Endometrial microvascular endothelial cells (primary cell): ENCODE results near the gene KCNT2. TPM values are rescaled to one million over a fixed set of nuclear protein-coding genes. Genes with fewer than 3 reads are reported as not detected.
"Not testable (repeated sequence)": the region's sequence is repeated elsewhere in the genome, so short reads cannot be mapped to it uniquely, and the experiment has no call there.

Source experiments
- in situ Hi-C: cut with HindIII; loops from 2 replicates; pipeline ENCODE4 v1.10.0; 2017; ENCODE audit warnings: low sequenced_read_pairs, low pct_unique_long_range_greater_than_20kb; ENCODE audit errors: inconsistent ontology term
- total RNA-seq: library from RNA; depleted of rRNA; stranded (reverse); fragments of >200 nt; gene quantifications from one replicate; pipeline ENCODE4 v1.2.3, GENCODE V29; 2015; ENCODE audit errors: inconsistent ontology term

KCNT2 gene
- total RNA-seq, result not detected

GRCh38 chr1:196608390-196609369 lies at the start of gene KCNT2:
KCNT2 (minus strand) TSS chr1:196608440; CDS start chr1:196608309, 131 bp downstream.
- in situ Hi-C loops, result no loop called here

GRCh38 chr1:196655494-196655893 lies 47.3 kb upstream of the KCNT2 start:
- in situ Hi-C loops, result loop anchor here (25.0 kb wide), 1 partner anchor 318 kb away; no protein-coding TSS in a partner anchor

GRCh38 chr1:196655071-196655470 lies 46.8 kb upstream of the KCNT2 start:
- in situ Hi-C loops, result loop anchor here (25.0 kb wide), 1 partner anchor 318 kb away; no protein-coding TSS in a partner anchor

- in situ Hi-C loops, result loop anchor here (25.0 kb wide), 1 partner anchor 317 kb away; no protein-coding TSS in a partner anchor
Measured at GRCh38 chr1:196654271-196654670, 46.0 kb upstream of the KCNT2 start.

- in situ Hi-C loops, result loop anchor here (25.0 kb wide), 1 partner anchor 314 kb away; no protein-coding TSS in a partner anchor
Measured at GRCh38 chr1:196651637-196652215, 43.5 kb upstream of the KCNT2 start, which contains the start of gene CFH. CFH (plus strand) TSS chr1:196652043; CDS start chr1:196652118, 75 bp downstream.

- in situ Hi-C loops, result loop anchor here (25.0 kb wide), 1 partner anchor 314 kb away; no protein-coding TSS in a partner anchor
Measured at GRCh38 chr1:196651079-196651478, 42.8 kb upstream of the KCNT2 start.

GRCh38 chr1:196650403-196650802 lies 42.2 kb upstream of the KCNT2 start:
- in situ Hi-C loops, result loop anchor here (25.0 kb wide), 1 partner anchor 313 kb away; no protein-coding TSS in a partner anchor

- in situ Hi-C loops, result loop anchor here (25.0 kb wide), 1 partner anchor 313 kb away; no protein-coding TSS in a partner anchor
Measured at GRCh38 chr1:196649990-196650389, 41.8 kb upstream of the KCNT2 start.

- in situ Hi-C loops, result no loop called here
Measured at GRCh38 chr1:196640976-196641375, 32.7 kb upstream of the KCNT2 start.

GRCh38 chr1:196639291-196639690 lies 31.1 kb upstream of the KCNT2 start:
- in situ Hi-C loops, result not testable (repeated sequence)

- in situ Hi-C loops, result no loop called here
Measured at GRCh38 chr1:196638466-196638865, 30.2 kb upstream of the KCNT2 start.

GRCh38 chr1:196637606-196638005 lies 29.4 kb upstream of the KCNT2 start:
- in situ Hi-C loops, result no loop called here

- in situ Hi-C loops, result no loop called here
Measured at GRCh38 chr1:196628838-196629237, 20.6 kb upstream of the KCNT2 start.

- in situ Hi-C loops, result no loop called here
Measured at GRCh38 chr1:196623079-196623478, 14.8 kb upstream of the KCNT2 start.

- in situ Hi-C loops, result no loop called here
Measured at GRCh38 chr1:196619721-196620120, 11.5 kb upstream of the KCNT2 start.

GRCh38 chr1:196611873-196612272 lies 3.6 kb upstream of the KCNT2 start:
- in situ Hi-C loops, result no loop called here

- in situ Hi-C loops, result no loop called here
Measured at GRCh38 chr1:196609370-196609737, 1.1 kb upstream of the KCNT2 start.

GRCh38 chr1:196607981-196608380 lies 259 bp downstream of the KCNT2 start:
- in situ Hi-C loops, result no loop called here

GRCh38 chr1:196603651-196604050 lies 4.6 kb downstream of the KCNT2 start:
- in situ Hi-C loops, result no loop called here
